ENCODE data around the gene CDH24. TPM values are rescaled to one million over a fixed set of nuclear protein-coding genes. Genes with fewer than 3 reads are reported as not detected.

CDH24 gene
- total and polyA plus RNA-seq, 2 donors (not counting 3 experiments of a cell fraction or from before 2014, with no cell fraction given), result 21.7 to 52.9 TPM

DNA sequence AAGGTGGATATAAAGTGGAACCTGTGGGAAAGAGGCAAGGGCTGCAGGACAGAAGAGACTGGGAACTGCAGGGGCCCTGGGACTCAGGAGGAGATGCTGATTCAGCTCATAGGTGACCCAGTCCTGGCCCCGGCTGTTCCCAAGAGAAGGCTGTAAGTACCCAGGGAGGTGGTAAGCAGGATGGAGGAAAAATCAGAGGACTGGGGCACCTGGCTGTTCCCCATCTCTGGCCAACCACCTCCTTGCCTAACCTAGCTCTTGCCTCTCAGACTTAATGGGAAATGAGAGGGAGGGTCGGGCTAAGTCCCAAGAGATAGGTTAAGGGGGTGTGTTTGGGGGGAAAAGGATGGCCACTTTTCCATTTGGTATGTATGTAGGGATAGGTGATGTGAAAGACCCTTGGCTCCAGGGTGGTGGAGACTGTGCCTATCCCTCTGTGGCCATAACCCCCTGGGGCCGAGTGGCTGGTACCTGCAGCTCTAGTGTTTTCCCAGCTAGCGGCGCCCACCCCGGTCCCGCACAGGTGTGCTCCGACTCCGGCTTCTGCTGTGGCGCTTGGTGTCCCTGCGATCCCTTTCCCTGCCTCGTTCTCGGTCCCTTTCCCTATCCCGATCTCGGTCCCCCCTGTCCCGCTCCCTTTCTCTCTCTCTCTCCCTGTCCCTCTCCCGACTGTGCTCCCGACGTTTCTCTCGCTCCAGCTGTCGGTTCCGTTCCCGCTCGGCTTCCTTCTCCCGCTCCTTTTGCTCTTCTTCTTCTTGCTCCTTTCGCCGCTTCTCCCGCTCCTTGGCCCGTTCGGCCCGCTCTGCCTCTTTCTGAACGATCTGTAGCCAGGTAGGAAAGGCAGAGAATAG is 1.6 kb upstream of the CDH24 start:
- intact Hi-C loops (cut with micrococcal nuclease), result loop anchor here (1.0 to 10.0 kb wide), 6 partner anchors 65 to 502 kb away; partner anchors contain the start of genes MRPL52 and PRMT5
- TF ChIP-seq POLR2A (IDR thresholded peaks at IDR 0.05; ENCODE audit: low read depth, low read length) (no peak), CTCF (IDR thresholded peaks at IDR 0.05; ENCODE audit: extremely low read depth in 1 of 2, insufficient read depth in 1 of 2, low read depth in 1 of 2, low read length in 2 of 2) (no peak), MYC (IDR thresholded peaks at IDR 0.05; ENCODE audit: low read depth, low read length) (no peak), FOS (IDR thresholded peaks at IDR 0.05; ENCODE audit: borderline replicate concordance, insufficient read depth, low read length) (no peak), EZH2 (IDR thresholded peaks at IDR 0.05; ENCODE audit: borderline replicate concordance, low read depth, low read length, severe bottlenecking) (no peak), POLR2AphosphoS5 (IDR thresholded peaks at IDR 0.05; ENCODE audit: insufficient read depth, low read depth, low read length) (no peak), GATA2 (IDR thresholded peaks at IDR 0.05; ENCODE audit: insufficient read depth, insufficient read length, low read depth, low read length) (no peak), JUN (IDR thresholded peaks at IDR 0.05; ENCODE audit: borderline replicate concordance, insufficient read depth, insufficient read length, low read depth) (no peak)
- TF ChIP-seq, protein P1, sequence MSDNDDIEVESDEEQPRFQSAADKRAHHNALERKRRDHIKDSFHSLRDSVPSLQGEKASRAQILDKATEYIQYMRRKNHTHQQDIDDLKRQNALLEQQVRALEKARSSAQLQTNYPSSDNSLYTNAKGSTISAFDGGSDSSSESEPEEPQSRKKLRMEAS (IDR thresholded peaks at IDR 0.05; ENCODE audit: insufficient read depth, insufficient read length), result no peak
- Histone ChIP-seq H3K4me2 (ENCODE audit: insufficient read depth, low read length) (no peak overlapping the region), H3K4me1 (ENCODE audit: control insufficient read depth, extremely low read depth, insufficient read depth, low read length) (peaks cover 39% of the 10 kb centered on the region), H3K27me3 (ENCODE audit: control insufficient read depth in 2 of 2, insufficient read depth in 2 of 2, low read length in 2 of 2) (no peaks in the 10 kb centered on the region), H3K36me3 (ENCODE audit: control insufficient read depth in 2 of 2, extremely low read depth in 1 of 2, insufficient read depth in 2 of 2, low read length in 2 of 2) (peaks cover 30% of the 10 kb centered on the region in 2 experiments), H4K20me1 (replicated peaks; ENCODE audit: control insufficient read depth, extremely low read depth, insufficient read depth, low read length) (no peaks in the 10 kb centered on the region), H2AFZ (ENCODE audit: low read depth, low read length) (no peak overlapping the region), H3K27ac (ENCODE audit: insufficient read depth, low read depth, low read length) (no peak overlapping the region), H3K9me3 (replicated peaks; ENCODE audit: control insufficient read depth, insufficient read depth, low read length) (no peaks in the 10 kb centered on the region), H3K9ac (replicated peaks; ENCODE audit: extremely low read depth, insufficient read depth, low read length) (no peak overlapping the region), H3K9me1 (replicated peaks; ENCODE audit: control insufficient read depth, extremely low read depth, insufficient read depth, low read length) (no peaks in the 10 kb centered on the region), H3K79me2 (ENCODE audit: control insufficient read depth, insufficient read depth, low read length) (peaks cover 3% of the 10 kb centered on the region), H3K4me3 (replicated peaks in 1 of 3; ENCODE audit: insufficient read depth in 1 of 3, low read depth in 1 of 3, low read length in 3 of 3) (no peak overlapping the region)
- FAIRE-seq, result no peak
- TSS peak; percentile 47 for BruUV-seq (replicated peaks)
- CTCF ChIA-PET, result interaction anchor here (0.8 to 13.4 kb wide), 25 partner anchors 10 to 503 kb away, joined by 3 to 1071 read pairs (median 7); partner anchors contain the start of genes ACIN1, AJUBA, C14orf119 and HAUS4
- DNase-seq (ENCODE audit: low read depth, low spot score), result no peak
- POLR2A ChIA-PET, result interaction anchor here (1.0 to 1.6 kb wide), 6 partner anchors 12 to 77 kb away, joined by 3 to 13 read pairs (median 6); partner anchors contain the start of genes AJUBA and PSMB5
- dilution Hi-C loops (cut with MboI; ENCODE audit: extremely low pct_ligation_motif_present, low sequenced_read_pairs), result no loop called here
